Left cardiac atrium (tissue), 4 donors: ENCODE results near the gene TRIM24. TPM values are rescaled to one million over a fixed set of nuclear protein-coding genes. Genes with fewer than 3 reads are reported as not detected.
"Not testable (repeated sequence)": the region's sequence is repeated elsewhere in the genome, so short reads cannot be mapped to it uniquely, and the experiment has no call there.

Experiments used
- ATAC-seq, 2 donors: fragments of 200-7000 bp; cut with Tn5 transposase; one replicate each; pipeline ENCODE4 v1.9.1; 2020; ENCODE audit warnings: mild to moderate bottlenecking in 2 of 2, moderate library complexity in 2 of 2
- DNase-seq: peaks from one replicate; pipeline ENCODE4 v3.0.0-alpha.2; 2020
- intact Hi-C, 2 donors: fragments of 100-400 bp; cut with DNase I; formaldehyde crosslinking; loops; one replicate each; pipeline versions ENCODE4 v1.14.1 to v1.15.1; 2022 to 2023
- total RNA-seq, 2 donors: library from RNA; stranded (reverse); fragmentation: NEBNext Ultra II Directional; extraction: Animal tissue kit (Norgen Biotek cat#: 25700); gene quantifications; one replicate each; pipeline ENCODE4 v1.2.1, GENCODE V29; 2021
- donor health status: DM: no; HTN: yes; CAD: no.
- donor health status: DM: no; HTN: yes; CAD: no; lungs with severe emphysema.
- donor health status: DM: yes; HTN: yes; CAD: no.
- donor health status: Dilated cardiomyopathy.

The TRIM24 gene
- total RNA-seq, 2 donors from 2014 or later: 14.9 to 15.2 TPM

DNA sequence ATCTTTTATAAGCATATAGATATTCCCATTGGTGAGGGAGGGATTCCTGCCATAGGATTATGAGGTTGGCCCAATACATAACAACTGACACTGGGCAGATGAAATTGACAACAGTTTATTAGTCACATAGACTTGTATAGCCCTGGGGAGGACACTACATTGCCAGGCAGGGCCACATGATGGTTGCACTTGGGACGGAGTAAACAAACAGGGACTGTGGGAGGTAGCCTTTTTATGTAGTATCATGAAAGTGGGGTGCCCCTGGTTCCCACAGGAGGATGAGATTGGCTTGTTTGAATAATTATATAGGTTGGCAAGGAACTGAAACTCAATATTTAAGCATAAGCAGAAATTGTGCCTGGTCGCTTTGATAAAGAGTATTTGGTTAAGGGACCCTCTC, 23.5 kb downstream of the TRIM24 start:
- ATAC-seq (no peak), DNase-seq (no peak)
- intact Hi-C loops: no loop called here

DNA sequence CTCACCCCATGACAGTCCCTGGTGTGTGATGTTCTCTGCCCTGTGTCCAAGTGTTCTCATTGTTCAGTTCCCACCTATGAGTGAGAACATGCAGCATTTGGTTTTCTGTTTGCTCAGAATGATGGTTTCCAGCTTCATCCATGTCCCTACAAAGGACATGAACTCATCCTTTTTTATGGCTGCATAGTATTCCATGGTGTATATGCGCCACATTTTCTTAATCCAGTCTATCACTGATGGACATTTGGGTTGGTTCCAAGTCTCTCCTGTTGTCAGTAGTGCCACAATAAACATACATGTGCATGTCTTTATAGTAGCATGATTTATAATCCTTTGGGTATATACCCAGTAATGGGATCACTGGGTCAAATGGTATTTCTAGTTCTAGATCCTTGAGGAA, 25.4 kb downstream of the TRIM24 start:
- ATAC-seq, intact Hi-C loops, DNase-seq: not testable (repeated sequence)

DNA sequence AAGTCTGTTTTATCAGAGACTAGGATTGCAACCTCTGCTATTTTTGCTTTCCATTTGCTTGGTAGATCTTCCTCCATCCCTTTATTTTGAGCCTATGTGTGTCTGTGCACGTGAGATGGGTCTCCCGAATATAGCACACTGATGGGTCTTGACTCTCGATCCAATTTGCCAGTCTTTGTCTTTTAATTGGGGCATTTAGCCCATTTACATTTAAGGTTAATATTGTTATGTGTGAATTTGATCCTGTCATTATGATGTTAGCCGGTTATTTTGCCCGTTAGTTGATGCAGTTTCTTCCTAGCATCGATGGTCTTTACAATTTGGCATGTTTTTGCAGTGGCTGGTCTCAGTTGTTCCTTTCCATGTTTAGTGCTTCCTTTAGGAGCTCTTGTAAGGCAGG, 29.1 kb downstream of the TRIM24 start:
- ATAC-seq, intact Hi-C loops, DNase-seq: not testable (repeated sequence)

DNA sequence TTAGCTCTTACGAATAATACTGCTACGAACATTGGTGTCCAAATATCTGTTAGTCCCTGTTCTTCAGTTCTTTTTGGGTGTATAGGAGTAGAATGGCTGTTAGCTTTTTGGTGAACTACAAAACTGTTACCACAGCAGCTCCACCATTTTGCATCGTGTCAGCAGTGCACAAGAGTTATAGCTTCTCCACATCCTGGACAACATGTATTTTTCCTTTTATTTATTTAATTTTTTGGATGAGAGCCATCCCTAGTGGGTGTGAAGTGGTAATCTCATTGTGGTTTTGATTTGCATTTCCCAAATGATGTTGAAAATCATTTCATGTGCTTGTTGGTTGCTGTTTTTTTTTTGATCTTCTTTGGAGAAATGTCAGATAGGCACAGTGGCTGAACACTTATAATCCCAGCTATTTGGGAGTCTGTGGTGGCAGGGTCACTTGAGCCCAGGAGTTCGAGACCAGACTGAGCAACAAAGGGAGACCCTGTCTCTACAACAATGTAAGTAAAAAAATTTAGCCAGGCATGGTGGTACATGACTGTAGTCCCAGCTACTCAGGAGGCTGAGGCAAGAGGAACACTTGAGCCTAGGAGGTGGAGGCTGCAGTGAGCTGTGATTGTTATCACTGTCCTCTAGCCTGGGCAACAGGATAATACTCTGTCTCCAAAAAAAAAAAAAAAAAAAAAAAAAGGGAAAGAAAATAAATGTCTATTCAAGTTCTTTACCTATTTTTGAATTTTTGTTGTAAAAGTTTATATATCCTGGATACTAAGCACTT, 31.7 kb downstream of the TRIM24 start:
- intact Hi-C loops: no loop called here
- no peak for DNase-seq
- no peak for ATAC-seq

DNA sequence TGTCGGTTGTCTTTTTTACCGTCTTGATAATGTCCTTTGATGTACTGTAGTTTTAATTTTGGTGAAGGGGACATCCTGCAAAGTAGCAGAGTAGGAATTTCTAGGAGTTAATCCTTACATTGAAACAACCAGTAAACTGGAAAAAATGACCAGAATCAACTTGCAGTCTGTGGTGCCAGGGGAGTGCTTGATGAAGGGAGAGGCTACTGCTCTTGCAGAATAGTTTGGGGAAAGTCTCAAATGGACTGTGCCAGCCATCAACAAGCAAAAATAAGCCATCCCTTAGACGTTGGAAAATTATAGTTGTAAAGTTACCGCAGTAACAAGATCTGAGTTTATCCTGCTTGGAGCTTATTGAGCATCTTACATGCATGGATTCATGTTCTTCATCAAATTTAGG, 32.4 kb downstream of the TRIM24 start:
- ATAC-seq (no peak), DNase-seq (no peak)
- intact Hi-C loops: no loop called here

DNA sequence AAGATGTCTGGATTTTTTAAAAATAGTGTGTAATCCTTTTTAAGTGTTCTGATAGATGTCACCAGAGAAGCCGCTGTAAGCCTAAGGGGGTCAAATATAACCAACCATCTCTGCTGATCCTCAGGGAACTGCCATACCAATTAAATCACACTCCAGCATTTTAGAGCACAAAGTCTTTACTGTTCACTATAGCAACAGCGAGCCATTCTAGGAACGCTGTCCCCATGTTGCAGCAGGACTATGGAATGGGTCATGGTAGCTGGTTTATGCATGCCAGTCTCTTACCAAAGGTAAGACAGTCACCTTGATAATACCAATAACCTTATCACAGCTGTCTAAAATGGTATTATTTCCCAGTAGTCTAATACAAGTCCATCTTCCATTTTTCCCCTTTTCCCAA, 33.5 kb downstream of the TRIM24 start:
- ATAC-seq: no peak
- intact Hi-C loops: no loop called here

DNA sequence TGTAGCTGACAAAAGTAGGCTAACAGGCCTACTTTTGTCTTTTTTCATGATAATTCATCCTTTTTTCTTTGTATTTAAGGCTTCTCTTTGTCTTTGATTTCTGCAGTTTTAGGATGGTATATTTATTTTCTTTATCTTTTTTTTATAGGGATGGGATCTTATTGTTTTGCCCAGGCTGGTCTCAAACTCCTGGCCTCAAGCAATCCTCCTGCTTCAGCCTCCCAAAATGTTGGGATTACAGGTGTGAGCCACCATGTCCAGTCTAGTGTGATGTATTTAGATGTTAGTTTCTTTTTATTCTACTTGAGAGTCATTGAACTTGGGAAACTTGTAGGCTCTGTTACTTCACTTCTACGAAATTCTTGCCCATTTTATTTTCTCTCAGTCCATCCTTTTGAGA, 35.4 kb downstream of the TRIM24 start:
- no peak for DNase-seq
- intact Hi-C loops: no loop called here
- no peak for ATAC-seq

More for the DNA sequence above, 33.5 kb downstream of the TRIM24 start:
- no peak for DNase-seq

DNA sequence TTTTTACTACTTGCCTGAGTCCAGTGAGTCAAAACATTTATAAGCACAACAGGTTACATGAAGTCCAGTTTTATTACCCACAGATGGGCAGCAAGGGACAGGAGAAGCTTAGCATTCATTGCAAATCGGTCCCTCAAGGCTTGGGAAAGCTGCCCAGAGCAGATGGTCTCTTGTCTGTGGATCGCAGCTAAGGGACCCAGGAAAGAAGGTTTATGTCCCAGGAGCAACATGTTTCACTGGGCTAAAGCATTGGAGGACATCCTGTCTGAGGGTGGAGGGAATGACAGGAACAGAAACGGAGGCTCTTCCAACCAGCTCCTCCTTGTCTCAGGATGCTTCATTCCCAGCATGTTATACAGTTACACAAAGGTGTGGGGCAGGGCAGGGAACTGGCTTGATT, 39.3 kb downstream of the TRIM24 start:
- DNase-seq: no peak
- intact Hi-C loops: no loop called here
- ATAC-seq: no peak

DNA sequence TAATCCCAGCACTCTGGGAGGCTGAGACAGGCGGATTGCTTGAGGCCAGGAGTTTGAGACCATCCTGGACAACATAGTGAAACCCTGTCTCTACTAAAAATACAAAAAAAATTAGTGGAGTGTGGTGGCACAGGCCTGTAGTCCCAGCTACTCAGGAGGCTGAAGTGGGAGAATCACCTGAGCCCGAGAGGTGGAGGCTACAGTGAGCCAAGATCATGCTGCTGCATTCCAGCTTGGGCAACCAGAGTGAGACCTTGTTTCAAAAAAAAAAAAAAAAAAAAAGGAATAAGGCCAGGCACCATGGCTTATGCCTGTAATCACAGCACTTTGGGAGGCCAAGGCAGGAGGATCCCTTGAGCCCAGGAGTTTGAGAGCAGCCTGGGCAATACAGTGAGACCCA, 40.2 kb downstream of the TRIM24 start:
- ATAC-seq, DNase-seq, intact Hi-C loops: not testable (repeated sequence)

DNA sequence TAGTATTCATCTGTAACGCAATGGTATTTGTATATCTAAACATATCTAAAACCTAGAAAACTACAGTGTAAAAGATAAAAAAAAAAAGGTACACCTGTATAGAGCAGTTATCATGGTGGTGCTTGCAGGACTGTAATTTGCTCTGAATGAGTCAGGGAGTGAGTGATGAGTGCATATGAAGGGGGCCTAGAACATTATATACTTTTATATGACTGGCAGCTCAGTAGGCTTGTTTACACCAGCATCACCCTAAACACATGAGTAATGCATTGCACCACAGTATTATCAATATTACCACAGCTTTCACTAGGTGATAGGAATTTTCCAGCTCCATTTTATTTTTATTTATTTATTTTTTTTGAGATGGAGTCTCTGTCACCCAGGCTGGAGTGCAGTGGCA, 40.8 kb downstream of the TRIM24 start:
- ATAC-seq (no peak), DNase-seq (no peak)
- intact Hi-C loops: no loop called here

DNA sequence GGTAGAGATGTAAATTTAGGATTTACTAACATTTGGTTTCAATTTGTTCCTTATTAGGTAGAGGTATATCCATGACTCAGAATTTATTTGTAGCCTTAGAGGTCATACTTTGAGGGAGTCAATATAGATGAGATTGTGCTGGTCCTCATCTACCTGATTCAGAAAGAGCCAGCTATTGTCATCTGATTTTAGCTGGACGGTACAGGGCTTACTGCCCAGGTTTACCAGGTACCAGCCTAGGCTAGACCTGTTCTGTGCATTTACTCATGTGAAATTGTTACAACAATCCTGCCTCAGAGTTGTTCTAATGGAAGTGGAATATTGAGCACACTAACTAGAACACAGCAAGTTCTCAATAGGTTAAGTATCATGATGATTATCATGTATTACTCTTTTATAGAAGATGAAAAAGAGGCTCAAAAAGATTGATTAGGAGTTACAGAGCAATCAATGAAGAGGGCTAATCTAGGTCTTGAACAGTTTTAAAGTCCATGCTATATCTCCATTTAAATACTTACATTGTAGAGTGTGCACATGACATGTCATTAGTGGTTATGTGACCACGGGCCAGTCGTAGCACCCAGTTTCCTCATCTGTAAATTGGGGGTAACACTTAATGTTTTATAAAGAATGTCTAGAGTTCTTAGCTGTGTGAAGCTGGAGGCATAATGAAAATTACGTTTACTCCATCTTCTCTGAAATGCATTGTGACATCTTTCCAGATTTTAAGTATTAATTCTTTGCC, 42.1 kb downstream of the TRIM24 start:
- no peak for DNase-seq
- ATAC-seq: no peak
- intact Hi-C loops: no loop called here

DNA sequence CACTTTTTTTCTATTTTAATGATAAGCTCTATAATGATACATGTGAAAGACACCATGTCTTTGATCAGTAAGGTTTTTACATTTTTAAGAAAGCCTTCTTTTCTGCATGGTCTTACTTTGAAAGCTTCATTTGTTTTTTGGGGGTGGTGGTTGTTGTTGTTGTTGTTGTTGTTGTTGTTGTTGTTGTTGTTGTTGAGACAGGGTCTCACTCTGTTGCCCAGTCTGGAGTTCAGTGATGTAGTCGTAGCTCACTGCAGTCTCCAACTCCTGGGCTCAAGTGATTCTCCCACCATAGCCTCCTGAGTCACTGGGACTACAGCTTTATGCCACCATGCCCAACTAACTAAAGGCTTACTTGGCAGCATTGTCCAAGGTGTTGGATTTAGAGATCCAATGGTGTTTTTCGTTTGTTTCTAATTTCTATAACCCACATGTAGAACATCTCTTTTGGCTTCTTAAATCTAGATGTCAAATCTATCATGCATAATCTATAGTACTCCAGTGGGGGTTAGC, 45.4 kb downstream of the TRIM24 start:
- DNase-seq (no peak), ATAC-seq (no peak)
- intact Hi-C loops: no loop called here

DNA sequence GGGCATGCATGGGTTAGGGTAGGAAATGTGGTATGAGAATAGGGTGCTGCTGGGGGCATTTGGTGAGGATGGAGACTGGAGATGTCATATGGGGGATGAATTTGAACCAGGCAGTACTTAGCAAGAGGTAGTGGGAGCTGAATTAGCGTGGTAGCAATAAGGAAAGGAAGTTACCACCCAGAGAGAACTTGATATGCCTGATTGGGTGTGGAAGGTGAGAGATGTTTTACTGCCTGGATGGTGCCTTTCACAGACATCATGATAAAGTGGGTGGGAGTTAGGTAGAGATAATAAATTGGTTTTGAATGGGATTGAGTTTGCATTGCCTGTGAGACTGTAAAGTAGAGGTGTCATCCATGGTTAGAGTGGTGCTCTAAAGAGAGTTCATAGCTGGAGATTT, 46.7 kb downstream of the TRIM24 start:
- ATAC-seq (no peak), DNase-seq (no peak)
- intact Hi-C loops: no loop called here

DNA sequence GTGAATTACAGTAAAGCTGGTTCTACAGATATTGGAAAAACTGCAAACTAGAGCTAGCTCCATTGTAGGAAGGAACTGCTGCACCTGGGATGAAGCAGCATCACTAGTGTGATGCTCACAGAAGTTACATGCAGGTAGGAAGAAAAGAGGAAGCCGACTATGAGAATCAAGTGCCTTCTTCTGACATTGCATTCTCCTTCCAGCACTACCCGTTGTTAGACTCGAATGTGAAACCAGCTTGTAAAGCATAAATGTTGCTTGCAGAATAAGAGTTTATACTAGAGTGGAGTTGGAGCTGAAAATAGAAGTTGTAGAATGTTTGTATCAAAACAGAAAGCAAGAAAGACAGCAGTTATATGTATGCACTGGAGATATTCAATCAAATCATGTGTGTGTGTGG, 49.9 kb downstream of the TRIM24 start:
- ATAC-seq (no peak), DNase-seq (no peak)
- intact Hi-C loops: no loop called here

DNA sequence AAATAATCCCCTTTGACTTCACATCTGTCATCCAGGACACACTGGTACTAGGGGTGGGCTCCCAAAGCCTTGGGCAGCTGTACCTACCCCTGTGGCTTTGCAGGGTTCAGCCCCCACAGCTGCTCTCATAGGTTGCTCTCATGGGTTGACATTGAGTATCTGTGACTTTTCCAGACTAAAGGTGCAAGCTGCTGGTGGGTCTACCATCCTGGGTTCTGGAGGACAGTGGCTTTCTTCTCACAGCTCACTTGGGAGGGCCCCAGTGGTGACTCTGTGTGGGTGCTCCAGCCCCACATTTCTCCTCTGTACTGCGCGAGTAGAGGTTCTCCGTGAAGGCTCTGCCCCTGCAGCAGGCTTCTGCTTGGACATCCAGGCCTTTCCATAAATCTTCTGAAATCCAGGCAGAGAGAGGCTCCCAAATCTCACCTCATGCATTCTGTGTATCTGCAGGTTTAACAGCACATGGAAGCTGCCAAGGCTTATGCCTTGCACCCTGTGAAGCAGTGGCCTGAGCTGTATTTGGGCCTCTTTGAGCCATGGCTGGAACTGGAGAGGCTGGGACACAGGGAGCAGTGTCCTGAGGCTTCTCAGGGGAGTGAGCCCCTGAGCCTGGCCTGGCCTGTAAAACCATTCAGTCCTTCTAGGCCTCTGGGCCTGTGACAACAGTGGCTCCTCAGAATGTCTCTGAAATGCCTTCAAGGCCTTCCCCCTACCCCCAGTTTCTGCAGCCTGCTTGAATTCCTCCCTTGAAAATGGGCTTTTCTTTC, 52.2 kb downstream of the TRIM24 start:
- intact Hi-C loops: no loop called here
- no peak for DNase-seq

DNA sequence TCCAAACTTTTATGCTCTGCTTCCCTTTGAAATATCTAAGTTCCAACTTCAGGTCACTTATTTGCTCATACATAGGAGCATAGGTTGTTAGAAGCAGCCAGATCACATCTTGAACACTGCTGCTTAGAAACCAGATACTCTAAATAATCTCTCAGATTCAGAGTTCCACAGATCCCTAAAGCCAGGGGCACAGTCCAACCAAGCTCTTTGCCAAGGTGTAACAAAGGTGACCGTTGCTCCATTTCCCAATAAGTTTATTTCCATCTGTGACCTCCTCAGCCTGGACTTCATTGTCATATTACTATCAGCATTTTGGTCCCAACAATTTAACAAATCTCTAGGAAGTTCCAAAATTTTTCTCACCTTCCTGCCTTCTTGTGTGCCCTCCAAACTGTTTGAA, 52.8 kb downstream of the TRIM24 start:
- intact Hi-C loops: no loop called here
- DNase-seq: no peak
- ATAC-seq: no peak

More for the DNA sequence above, 52.2 kb downstream of the TRIM24 start:
- ATAC-seq: no peak

DNA sequence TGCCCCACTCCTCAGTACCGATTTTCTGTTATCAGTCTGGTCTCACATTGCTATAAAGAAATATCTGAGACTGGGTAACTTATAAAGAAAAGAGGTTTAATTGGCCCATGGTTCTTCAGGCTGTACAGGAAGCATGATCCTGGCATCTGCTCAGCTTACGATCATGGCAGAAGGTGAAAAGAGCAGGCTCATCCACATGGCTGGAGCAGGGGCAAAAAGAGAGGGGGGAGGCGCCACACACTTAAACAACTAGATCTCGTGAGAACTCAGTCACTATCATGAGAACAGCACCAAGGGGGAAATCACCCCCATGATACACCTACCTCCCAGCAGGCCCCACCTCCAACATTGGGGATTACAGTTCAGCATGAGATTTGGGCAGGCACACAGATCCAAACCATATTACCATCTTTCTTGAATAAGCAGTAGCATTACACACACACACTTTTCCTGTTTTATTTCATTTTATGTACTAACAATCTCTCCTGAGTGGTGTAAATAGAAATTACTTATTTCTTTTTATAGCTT, 53.3 kb downstream of the TRIM24 start:
- no peak for ATAC-seq
- DNase-seq: no peak
- intact Hi-C loops: no loop called here

DNA sequence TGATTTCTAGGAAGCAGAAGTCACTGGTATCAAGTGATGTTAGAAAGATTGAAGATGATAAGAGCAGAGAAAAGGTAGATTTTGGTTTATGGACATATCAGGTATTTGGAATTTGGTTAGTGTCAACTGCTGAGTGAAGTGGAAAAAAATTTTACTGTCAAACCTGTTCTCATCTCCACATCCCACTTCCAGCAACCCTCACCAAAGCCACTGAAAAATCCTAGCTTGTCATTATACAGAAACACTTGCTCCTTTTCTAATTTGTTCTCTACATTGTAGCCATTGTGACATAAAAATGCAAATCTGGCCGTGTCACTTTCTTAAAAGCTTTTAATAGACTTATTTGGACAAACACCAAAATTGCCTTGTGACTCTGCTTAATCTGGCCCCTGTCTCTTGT, 54.0 kb downstream of the TRIM24 start:
- ATAC-seq (no peak), DNase-seq (no peak)
- intact Hi-C loops: no loop called here

DNA sequence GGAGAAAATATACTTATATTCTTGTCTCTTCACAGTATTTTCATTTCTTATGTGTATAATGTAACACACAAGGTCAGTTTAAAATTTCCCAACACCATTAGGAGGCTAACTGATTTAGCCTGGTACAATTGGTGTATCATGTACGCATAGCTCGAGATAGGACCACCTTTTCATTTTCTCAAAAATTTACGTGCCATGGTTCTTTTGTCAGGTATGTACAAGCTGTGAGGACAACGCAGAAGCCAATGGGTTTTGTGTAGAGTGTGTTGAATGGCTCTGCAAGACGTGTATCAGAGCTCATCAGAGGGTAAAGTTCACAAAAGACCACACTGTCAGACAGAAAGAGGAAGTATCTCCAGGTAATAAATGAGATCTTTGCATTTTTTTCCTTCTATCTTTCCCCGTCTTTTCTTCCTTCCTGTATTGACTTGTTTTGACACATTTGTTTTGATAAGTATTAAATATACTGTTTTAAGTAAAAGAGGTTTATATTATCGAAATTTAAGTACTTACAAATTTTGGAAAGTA, 55.0 kb downstream of the TRIM24 start:
- intact Hi-C loops: no loop called here
- DNase-seq (no peak), ATAC-seq (no peak)
